HG03442 (cell line): ENCODE measurements around the gene CNTNAP2.
"Not testable (repeated sequence)": the region's sequence is repeated elsewhere in the genome, so short reads cannot be mapped to it uniquely, and the experiment has no call there.

Experiments
- ATAC-seq: cut with Tn5 transposase; IDR thresholded peaks from one replicate; pipeline ENCODE4 v1.9.1; 2021; ENCODE audit warnings: mild to moderate bottlenecking, moderate library complexity; ENCODE audit not compliant: unreplicated experiment

The CNTNAP2 gene

DNA sequence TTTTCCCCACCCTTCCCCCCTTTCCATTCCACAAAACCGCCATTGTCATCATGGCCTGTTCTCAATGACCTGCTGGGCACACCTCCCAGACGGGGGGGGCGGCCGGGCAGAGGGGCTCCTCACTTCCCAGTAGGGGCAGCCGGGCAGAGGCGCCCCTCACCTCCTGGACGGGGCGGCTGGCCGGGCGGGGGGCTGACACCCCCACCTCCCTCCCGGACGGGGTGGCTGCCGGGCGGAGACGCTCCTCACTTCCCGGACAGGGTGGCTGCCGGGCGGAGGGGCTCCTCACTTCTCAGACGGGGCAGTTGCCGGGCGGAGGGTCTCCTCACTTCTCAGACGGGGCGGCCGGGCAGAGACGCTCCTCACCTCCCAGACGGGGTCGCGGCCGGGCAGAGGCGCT lies 1685.2 kb downstream of the CNTNAP2 start:
- ATAC-seq, result not testable (repeated sequence)

GRCh38 chr7:147803151-147803550 lies 1686.5 kb downstream of the CNTNAP2 start:
- no peak for ATAC-seq

DNA sequence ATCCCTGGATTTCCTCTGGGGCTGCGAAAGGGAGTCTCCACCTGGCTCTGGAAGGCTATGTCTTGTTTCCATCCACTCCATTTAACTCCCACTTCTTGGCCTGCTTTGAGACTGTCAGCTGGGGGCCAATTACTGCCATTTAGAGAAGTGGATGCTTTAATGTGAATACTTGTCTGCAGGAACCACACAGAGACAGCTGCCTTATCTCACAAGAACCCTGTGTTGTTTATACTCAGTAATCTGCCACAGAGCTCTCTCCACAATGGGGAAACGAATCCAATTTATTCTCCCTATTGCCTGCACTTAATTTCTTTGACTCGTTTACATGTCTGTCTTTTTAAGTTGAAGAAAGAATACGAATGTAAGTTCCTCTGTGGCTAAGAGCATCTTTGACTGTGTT lies 1687.0 kb downstream of the CNTNAP2 start:
- no peak for ATAC-seq

DNA sequence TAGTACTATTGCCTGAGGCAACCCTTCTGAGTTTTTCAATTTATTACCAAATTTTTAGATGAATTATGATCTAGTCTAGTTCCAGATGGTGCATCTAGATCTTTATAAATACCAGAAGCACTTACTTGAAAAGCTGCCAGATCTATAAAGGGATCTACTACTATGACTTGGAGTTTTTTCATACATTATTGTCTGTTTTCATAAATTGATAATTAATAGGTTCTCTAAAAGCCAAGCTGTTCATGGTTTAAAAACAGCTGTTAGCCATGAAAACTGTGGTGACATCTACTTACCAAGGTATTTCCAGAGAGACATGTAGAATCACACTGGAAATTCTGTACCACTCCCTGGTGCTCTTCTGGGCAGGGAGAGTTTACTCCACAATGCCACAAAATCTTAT lies 1687.4 kb downstream of the CNTNAP2 start:
- ATAC-seq, result no peak

GRCh38 chr7:147805996-147806576 lies 1689.5 kb downstream of the CNTNAP2 start:
- ATAC-seq, result no peak

DNA sequence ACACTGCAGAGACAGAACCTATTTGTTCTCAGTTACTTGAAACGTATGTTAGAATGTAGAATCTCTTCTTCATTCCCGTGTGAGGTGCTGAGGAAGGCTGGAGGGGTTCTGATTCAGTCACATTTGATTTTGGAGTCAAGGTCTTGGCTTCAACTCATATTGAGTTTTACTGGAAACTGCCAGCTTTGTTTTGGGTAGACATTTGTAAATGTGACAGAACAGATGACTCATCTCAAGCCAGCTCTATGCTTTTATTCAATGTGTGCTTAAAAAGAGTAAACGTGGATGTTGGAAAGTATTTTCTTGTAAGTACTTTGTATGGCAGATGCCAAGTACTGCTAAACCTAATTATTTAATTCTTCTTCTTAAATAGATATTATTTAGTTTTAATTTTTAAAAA lies 1693.2 kb downstream of the CNTNAP2 start:
- no peak for ATAC-seq

- ATAC-seq, result no peak
Measured at GRCh38 chr7:147810269-147810668, 1693.7 kb downstream of the CNTNAP2 start.

- no peak for ATAC-seq
Measured at GRCh38 chr7:147811923-147812322, 1695.3 kb downstream of the CNTNAP2 start.

GRCh38 chr7:147813316-147813715 lies 1696.7 kb downstream of the CNTNAP2 start:
- ATAC-seq, result no peak

DNA sequence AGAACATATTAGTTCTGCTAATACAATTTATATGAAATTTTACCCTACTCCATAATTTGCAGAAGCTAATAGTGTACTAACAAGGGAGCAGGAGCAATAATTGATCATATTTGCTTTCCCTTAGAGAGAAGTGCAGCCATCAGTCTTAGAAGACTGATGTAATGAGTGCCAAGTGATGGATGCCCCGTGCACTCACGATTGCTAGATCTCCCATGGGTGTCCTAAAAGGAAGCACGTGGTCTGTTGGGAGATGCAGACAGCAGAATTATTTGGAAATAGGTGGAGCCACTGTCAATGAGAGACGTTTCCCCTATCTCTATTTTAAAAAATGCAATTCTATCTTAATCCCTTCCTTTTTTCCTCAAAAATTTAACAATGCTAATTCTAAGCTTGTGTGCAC lies 1701.7 kb downstream of the CNTNAP2 start:
- ATAC-seq, result no peak

DNA sequence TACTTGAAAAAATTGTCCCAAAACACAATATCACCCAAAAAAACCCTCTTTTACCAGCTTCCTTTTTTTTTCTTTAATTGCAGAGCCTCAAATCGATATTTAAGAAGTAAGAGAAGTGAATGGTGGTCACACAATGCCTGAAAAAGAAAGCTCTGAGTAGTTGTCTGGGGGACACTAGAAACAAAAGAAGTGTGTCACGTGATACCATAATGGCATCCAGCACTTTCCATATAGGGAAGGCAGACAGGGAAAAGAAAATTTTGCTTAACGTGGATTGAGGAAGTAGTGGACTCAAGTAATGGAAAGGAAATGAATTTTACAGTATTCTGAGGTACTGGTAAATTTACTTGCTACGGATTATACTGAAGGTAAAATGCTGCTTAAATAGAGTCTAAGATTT lies 1708.1 kb downstream of the CNTNAP2 start:
- no peak for ATAC-seq

DNA sequence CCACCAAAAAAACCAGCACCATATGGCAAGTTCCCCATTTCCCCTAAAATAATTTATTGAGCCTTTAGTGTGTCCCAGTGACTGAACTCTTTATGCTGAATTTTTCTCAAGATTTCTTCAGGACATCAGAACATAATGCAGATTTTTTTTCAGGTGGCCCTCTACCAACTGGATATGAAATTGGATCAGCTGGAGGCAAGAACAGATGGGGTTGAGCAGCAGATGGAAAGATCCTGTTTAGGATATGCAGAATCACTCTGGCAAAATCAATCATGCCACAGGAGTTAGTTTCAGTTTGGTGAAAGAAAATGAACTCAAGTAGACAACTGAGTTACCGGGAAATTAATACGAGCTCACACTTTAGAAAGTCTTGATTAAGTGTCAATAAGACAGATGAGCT lies 1712.4 kb downstream of the CNTNAP2 start:
- ATAC-seq, result no peak

GRCh38 chr7:147833557-147833956 lies 1717.0 kb downstream of the CNTNAP2 start:
- no peak for ATAC-seq

DNA sequence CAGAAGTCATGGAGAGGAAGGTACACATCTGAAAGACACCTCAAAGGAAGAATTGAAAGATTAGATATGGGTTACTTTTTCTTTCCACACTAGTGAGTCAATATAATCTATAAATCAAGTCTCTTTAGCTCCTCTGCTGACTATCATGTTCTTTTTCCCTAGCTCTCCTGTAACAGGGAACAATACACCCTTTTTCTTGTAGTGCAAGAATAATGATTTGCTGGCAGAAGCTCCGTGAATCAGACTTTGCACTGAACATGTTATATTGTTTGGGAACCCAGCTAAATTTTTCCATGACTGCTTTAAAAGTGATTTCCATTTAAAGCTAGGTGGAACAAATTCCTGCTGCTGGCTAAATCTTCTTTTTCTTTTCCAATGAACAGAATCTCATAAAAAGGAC lies 1717.4 kb downstream of the CNTNAP2 start:
- no peak for ATAC-seq

GRCh38 chr7:147852833-147853232 lies 1736.2 kb downstream of the CNTNAP2 start:
- no peak for ATAC-seq

- no peak for ATAC-seq
Measured at GRCh38 chr7:147857152-147858140, 1740.8 kb downstream of the CNTNAP2 start.

GRCh38 chr7:147858421-147858820 lies 1741.8 kb downstream of the CNTNAP2 start:
- ATAC-seq, result no peak

GRCh38 chr7:147859033-147859432 lies 1742.4 kb downstream of the CNTNAP2 start:
- no peak for ATAC-seq

GRCh38 chr7:147859486-147859885 lies 1742.9 kb downstream of the CNTNAP2 start:
- no peak for ATAC-seq

DNA sequence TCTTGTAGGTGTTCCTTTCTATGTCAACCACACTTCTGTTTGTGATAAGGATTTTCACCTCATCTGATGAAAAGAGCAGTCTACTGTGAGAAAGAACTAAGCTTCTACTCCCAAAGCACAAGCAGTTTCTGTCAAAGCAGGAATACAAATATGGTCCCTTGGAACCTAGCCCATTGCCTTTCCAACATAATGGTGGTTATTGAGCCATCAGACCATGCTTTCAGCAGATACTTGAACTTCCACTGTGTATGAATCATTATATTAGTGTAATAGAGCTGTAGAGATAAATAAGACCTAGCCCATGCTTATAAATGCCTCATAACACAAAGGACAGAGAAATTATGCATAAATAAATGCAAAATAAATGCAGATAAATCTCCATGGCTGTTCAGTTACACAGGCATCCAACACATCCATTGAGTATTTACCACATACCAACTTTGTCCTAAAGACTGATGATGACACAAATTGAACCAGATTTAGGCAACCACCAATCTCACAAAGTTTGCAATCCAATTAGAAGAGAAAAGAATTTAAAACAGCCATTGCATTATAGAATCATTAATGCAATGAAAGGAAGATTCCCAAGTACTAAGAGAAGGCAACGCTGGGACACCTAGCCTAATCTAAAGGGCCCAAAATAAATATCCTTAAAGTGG lies 1744.6 kb downstream of the CNTNAP2 start:
- ATAC-seq, result no peak

DNA sequence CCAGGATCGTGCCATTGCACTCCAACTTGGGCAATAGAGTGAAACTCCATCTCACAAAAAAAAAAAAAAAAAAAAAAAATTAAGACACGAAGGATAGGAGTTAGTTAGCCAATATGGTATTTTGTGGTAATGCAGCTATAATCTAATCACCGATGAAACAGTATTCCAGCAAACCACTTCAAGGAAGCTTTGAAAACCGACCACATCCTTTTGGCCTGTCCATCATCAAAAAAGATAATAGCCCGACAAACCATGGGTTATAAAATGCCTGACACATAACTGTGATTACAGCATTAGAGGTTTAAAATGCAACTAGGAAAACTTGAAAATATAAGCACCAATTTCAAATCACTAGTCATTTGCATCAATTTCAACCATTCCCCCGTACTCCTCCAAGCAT lies 1745.3 kb downstream of the CNTNAP2 start:
- no peak for ATAC-seq

DNA sequence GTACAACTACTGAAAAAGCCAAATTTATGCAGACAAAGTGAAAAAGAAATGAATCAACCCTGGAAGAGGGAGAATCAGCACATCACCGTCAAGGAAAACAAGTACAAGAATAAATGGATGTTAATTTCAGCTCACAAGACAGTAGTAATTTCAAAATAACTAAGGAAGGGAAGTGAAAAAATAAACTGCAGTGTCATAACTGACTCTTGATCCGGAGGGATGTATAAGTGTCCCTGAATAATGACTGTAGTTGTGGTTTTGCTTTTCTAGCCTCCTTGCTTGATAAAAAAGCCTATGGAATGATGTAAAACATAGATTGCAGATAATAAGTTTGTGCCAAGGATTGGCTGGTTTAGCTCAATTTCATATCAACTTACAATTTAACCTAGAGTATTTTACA lies 1752.9 kb downstream of the CNTNAP2 start:
- no peak for ATAC-seq
